ENCODE measurements around the gene COL4A5. TPM values are rescaled to one million over a fixed set of nuclear protein-coding genes. Genes with fewer than 3 reads are reported as not detected.
A peak's percentile ranks its signal among the peaks of the same experiment; 100 is the strongest.

Gene COL4A5
- total RNA-seq, 1 donor from 2014 or later = 111 TPM

DNA sequence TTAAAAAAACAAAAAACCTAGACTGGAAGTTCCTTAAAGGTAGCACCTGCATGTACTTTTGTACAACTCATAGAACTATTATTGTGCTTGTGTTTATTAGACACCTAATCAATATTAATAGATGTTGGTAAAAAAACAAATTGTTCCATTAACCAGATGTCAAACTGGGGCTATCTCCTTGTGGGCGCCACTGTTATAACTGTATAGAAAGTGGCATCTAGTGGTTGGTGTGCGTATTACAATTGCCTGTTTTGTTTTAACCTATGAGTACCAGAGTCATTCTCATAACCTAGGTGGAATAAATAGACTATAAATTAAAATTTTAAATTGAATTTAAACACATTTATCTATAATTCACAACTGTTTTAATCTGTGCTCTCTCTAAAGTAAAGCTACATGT is 97.4 kb downstream of the COL4A5 start:
- no peak overlapping the region for H3K27ac Mint-ChIP-seq (ENCODE audit: unreplicated experiment)
- H3K9me3 Mint-ChIP-seq = peaks cover 7% of the 10 kb centered on the region
- no peaks in the 10 kb centered on the region for H3K27me3 Mint-ChIP-seq (ENCODE audit: low read depth)
- peaks cover 13% of the 10 kb centered on the region for H3K36me3 Mint-ChIP-seq (ENCODE audit: low read depth)
- peak; percentile 31 for DNase-seq (ENCODE audit: low read depth, low spot score)
- peaks cover 6% of the 10 kb centered on the region for H3K4me1 Mint-ChIP-seq
- no peak overlapping the region for H3K4me3 Mint-ChIP-seq
- TF ChIP-seq, protein P1, sequence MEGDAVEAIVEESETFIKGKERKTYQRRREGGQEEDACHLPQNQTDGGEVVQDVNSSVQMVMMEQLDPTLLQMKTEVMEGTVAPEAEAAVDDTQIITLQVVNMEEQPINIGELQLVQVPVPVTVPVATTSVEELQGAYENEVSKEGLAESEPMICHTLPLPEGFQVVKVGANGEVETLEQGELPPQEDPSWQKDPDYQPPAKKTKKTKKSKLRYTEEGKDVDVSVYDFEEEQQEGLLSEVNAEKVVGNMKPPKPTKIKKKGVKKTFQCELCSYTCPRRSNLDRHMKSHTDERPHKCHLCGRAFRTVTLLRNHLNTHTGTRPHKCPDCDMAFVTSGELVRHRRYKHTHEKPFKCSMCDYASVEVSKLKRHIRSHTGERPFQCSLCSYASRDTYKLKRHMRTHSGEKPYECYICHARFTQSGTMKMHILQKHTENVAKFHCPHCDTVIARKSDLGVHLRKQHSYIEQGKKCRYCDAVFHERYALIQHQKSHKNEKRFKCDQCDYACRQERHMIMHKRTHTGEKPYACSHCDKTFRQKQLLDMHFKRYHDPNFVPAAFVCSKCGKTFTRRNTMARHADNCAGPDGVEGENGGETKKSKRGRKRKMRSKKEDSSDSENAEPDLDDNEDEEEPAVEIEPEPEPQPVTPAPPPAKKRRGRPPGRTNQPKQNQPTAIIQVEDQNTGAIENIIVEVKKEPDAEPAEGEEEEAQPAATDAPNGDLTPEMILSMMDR (conservative IDR thresholded peaks at IDR 0.05) = peak; percentile 94

DNA sequence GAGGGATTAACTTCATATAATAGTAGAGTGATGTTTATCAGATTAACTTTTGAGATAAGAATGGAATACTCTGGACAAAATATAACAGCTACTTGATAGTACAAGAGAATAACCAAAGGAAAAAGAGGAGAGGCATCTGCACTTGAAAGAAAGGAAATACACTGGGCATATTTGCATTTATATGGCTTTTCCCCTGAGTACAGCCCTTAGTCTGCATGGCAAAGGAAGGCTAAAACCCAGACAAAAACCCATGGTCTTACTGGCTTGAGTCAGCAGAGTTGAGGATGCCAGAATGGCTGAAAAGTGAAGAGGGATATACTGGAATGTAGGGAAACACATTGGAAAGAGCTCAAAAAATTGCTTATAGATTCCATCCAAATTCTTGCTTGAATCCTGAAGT is 101.6 kb downstream of the COL4A5 start:
- no peak overlapping the region for H3K27ac Mint-ChIP-seq (ENCODE audit: unreplicated experiment)
- peaks cover 11% of the 10 kb centered on the region for H3K9me3 Mint-ChIP-seq
- TF ChIP-seq, protein P1 (conservative IDR thresholded peaks at IDR 0.05) = no peak
- DNase-seq (ENCODE audit: low read depth, low spot score) = no peak
- H3K4me1 Mint-ChIP-seq = peaks cover 6% of the 10 kb centered on the region
- no peaks in the 10 kb centered on the region for H3K27me3 Mint-ChIP-seq (ENCODE audit: low read depth)
- no peak overlapping the region for H3K4me3 Mint-ChIP-seq
- H3K36me3 Mint-ChIP-seq (ENCODE audit: low read depth) = peaks cover 37% of the 10 kb centered on the region

DNA sequence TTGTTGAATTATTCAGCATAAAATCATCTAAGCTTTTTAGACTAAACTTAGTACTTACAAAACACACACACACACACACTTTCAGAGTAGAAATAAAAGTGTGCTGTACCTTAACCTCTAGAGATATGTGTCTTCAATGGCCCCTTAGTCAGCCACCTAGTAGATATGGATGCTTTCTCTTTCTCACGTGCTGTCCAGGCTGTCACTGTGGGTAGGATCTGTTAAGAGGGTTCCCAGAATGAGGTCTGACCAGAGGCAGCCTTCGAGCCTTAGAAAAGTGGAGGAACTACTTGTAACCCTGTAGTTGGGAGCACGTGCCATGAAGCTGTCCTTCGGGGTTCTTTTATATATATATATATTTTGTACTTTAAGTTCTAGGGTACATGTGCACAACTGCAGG is 117.9 kb downstream of the COL4A5 start:
- no peaks in the 10 kb centered on the region for H3K9me3 Mint-ChIP-seq
- H3K27me3 Mint-ChIP-seq (ENCODE audit: low read depth) = no peaks in the 10 kb centered on the region
- TF ChIP-seq, protein P1 (conservative IDR thresholded peaks at IDR 0.05) = no peak
- peaks cover 13% of the 10 kb centered on the region for H3K36me3 Mint-ChIP-seq (ENCODE audit: low read depth)
- H3K27ac Mint-ChIP-seq (ENCODE audit: unreplicated experiment) = no peak overlapping the region
- no peak overlapping the region for H3K4me3 Mint-ChIP-seq
- no peaks in the 10 kb centered on the region for H3K4me1 Mint-ChIP-seq
- DNase-seq (ENCODE audit: low read depth, low spot score) = no peak

DNA sequence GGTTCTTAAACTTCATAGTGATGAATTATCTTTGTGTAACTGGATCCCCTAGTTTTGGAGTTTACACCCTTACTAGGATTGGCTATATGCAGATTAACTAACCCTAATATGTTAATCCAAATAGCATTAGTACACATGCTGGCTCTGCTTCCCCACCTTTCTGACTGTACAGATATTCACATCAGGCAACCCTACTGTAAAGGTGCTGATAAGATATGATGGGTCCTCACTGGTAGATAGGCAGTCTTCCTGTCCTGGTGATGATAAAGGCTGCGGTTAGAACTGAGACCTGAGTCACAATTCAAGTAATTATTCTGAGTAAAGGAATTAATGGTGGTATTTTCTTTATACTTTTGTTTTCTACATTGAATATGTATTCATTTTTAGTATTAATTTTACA is 118.6 kb downstream of the COL4A5 start:
- Mint-ChIP-seq H3K27me3 (ENCODE audit: low read depth) (no peaks in the 10 kb centered on the region), H3K9me3 (no peaks in the 10 kb centered on the region), H3K4me1 (no peaks in the 10 kb centered on the region)

DNA sequence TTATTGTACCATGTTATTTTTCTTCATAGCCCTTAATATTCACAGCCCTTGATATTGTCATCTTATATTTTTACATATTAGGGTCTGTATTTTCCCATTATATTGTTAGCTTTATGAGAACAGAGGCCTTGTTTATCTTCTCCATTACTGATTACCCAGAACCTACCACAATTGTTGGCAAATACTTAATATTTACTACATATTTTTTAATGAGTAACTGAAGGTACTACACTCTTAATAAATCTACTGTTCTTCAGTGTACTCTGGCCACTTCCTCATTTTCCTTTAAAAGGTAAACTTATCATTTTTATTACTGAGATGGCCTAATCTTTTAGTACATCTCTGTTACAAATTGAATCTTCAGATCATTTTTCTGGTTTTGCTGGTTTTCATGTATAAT is 133.5 kb downstream of the COL4A5 start:
- peaks cover 5% of the 10 kb centered on the region for H3K36me3 Mint-ChIP-seq (ENCODE audit: low read depth)
- no peak overlapping the region for H3K4me3 Mint-ChIP-seq
- H3K4me1 Mint-ChIP-seq = no peaks in the 10 kb centered on the region
- no peak overlapping the region for H3K27ac Mint-ChIP-seq (ENCODE audit: unreplicated experiment)
- H3K27me3 Mint-ChIP-seq (ENCODE audit: low read depth) = no peaks in the 10 kb centered on the region
- no peak for DNase-seq (ENCODE audit: low read depth, low spot score)
- no peaks in the 10 kb centered on the region for H3K9me3 Mint-ChIP-seq
- TF ChIP-seq, protein P1 (conservative IDR thresholded peaks at IDR 0.05) = no peak

More for the DNA sequence above, 118.6 kb downstream of the COL4A5 start:
- DNase-seq (ENCODE audit: low read depth, low spot score) = no peak
- Mint-ChIP-seq H3K27ac (ENCODE audit: unreplicated experiment) (no peak overlapping the region), H3K4me3 (no peak overlapping the region), H3K36me3 (ENCODE audit: low read depth) (peaks cover 13% of the 10 kb centered on the region)
- TF ChIP-seq, protein P1 (conservative IDR thresholded peaks at IDR 0.05) = no peak

- Mint-ChIP-seq H3K4me1 (peaks cover 27% of the 10 kb centered on the region), H3K27ac (ENCODE audit: unreplicated experiment) (no peak overlapping the region), H3K4me3 (no peak overlapping the region), H3K9me3 (peaks cover 3% of the 10 kb centered on the region), H3K27me3 (ENCODE audit: low read depth) (no peaks in the 10 kb centered on the region), H3K36me3 (ENCODE audit: low read depth) (peaks cover 29% of the 10 kb centered on the region)
- DNase-seq (ENCODE audit: low read depth, low spot score) = peak; percentile 2
- TF ChIP-seq, protein P1 (conservative IDR thresholded peaks at IDR 0.05) = no peak
These were observed 142.5 kb downstream of the COL4A5 start for GRCh38 chrX:108582151-108582550.

Measured in neural crest cell (in vitro differentiated cells).